Subcutaneous adipose tissue (tissue), 4 donors: ENCODE results near the gene DTYMK. TPM values are rescaled to one million over a fixed set of nuclear protein-coding genes. Genes with fewer than 3 reads are reported as not detected.

Experiments used
- total RNA-seq, 4 donors: library from RNA; depleted of rRNA; stranded (reverse); fragments of >200 nt; gene quantifications; one replicate each; pipeline ENCODE4 v1.1.0, GENCODE V29; 2016
- TF ChIP-seq, protein P1 (sequence below): fragments of 450-650 bp; IDR thresholded peaks from one replicate; pipeline ENCODE4 v1.5.1; 2016; ENCODE audit warnings: low read depth, mild to moderate bottlenecking, control low read depth, antibody characterized with exemption, moderate library complexity

Gene DTYMK
- total RNA-seq, 4 donors from 2014 or later: 10.4 to 20.5 (median 17.2) TPM

DNA sequence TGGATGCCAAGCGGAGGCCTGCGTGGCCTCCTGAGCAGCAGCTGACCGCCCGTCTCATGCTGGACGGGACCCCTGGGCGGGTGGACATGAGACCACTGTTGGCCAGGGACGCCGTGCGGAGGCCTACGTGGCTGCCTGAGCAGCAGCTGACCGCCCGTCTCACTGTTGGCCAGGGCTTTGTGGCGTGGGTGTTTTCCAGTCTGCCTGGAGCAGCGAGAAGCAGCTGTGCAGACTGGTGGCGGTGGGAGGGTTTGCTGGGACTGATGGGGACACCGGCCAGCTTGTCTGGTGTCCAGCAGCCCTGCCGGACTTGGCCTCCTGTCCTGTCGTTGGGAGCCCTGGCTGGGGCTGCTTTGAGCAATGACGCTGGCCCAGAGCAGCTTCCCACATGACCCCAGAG is 42.0 kb upstream of the DTYMK start:
- TF ChIP-seq, protein P1, sequence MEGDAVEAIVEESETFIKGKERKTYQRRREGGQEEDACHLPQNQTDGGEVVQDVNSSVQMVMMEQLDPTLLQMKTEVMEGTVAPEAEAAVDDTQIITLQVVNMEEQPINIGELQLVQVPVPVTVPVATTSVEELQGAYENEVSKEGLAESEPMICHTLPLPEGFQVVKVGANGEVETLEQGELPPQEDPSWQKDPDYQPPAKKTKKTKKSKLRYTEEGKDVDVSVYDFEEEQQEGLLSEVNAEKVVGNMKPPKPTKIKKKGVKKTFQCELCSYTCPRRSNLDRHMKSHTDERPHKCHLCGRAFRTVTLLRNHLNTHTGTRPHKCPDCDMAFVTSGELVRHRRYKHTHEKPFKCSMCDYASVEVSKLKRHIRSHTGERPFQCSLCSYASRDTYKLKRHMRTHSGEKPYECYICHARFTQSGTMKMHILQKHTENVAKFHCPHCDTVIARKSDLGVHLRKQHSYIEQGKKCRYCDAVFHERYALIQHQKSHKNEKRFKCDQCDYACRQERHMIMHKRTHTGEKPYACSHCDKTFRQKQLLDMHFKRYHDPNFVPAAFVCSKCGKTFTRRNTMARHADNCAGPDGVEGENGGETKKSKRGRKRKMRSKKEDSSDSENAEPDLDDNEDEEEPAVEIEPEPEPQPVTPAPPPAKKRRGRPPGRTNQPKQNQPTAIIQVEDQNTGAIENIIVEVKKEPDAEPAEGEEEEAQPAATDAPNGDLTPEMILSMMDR: no peak

DNA sequence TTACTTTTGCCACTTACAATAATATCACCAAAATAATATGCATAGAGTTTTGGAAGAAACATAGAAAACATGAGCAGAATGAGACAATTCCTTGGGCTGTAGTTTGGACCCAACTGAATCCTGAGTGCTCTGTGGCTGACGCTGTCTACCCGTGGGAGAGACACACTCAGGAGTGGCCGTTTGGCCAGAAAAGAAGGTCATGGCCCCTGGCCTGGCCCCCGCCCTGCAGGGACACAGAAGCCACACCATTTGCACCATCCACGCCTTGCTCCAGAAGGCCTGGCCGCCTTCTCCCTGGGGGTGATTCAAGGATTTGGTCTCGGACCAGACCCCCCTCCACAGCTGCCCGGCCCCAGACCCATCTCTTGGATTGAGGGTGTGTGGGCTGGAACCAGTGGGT is 41.4 kb upstream of the DTYMK start:
- TF ChIP-seq, protein P1: no peak

DNA sequence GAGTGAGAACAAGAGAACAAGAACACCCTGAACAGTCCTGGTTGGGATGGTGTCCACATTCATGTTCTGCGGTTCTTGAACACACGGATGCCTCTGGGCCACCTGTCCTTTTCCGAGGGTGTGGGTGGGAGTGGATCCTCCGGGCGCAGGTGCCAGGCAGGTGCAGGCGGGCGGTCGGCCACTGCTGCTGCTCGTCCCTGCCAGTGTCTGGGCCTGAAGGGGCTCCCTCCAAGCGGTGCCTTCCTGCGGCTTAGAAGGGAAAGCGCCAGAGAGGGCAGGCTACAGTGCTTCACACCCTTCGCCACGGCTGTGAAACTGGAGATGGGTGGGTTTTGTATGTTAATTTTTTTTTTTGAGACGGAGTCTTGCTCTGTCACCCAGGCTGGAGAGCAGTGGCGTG is 39.8 kb upstream of the DTYMK start:
- TF ChIP-seq, protein P1: no peak

DNA sequence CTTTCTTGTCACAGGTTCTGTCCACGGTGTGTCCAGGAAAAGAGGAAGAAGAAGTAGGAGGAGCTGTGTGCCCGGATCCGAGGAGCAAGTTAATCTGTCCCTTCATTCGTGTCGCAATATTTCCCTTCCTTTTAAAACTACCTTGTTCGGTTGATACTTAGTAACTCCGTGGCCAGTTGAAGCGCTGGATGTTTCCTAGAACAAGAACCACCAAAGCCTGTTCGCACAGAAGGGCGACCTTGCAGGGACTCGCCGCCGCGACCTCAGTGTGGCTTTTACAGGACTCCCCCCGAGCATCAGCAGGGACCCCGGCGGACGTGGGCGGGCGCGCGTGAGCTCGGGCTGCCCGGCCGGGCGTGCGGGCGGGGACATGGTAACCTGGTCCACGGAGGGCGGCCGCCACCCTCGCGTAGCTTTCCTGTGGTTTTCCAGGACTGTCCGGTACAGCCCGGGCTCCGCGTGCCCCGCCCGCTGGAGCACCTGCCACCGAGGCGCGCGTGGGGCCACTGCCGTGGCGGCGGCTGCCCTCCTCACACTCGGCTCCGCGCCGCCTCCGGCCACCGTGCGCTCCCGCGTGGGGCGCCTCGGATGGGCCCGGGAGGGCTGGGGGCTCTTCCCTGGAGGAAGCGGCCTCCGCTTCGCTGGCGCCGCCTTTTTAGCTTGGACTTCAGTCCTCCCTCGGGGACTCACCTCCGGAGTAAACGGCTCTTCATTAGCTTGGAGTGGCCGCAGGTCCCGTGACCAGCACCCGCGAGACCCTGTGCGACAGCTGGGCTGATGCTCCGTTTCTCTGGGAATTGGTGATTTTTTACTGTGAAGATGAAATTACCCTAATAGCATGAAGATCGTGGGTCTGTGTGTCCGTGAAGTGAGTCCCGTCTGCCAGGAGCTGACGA is 38.6 kb upstream of the DTYMK start:
- TF ChIP-seq, protein P1: no peak

DNA sequence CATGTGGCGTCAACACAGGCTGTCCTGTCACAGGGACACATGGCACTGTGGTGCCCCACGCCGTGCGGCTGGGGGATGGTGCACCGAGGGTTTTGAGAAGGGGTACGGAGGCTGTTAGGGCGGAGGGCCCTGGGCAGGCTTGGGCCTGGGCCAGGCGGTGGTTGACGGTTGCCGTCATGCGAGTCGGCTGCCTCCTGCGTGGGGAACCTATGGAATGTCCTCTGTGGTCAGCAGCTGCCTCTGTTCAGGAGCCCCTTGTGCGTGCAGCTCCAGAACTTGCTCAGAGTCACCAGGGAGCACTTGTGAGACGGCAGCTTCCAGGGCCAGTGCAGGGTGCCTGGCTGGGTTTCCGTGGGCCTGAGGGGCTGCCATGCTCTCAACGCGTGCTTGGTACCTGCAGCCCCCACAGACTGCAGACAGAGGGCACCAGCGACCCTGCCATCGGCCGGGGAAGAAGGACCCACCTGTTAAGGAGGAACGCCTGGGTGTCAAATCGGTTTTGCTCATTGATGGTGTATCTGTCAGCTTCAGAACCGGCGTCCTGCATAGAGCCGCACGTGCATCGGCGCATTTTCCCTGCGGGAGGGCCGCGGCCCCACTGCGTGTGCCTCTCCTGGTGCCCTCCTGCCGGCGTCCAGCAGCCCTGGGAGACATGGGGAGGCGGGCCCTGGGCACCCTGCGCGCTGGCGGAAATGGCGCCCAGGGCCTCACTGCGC is 37.8 kb upstream of the DTYMK start:
- TF ChIP-seq, protein P1: no peak

DNA sequence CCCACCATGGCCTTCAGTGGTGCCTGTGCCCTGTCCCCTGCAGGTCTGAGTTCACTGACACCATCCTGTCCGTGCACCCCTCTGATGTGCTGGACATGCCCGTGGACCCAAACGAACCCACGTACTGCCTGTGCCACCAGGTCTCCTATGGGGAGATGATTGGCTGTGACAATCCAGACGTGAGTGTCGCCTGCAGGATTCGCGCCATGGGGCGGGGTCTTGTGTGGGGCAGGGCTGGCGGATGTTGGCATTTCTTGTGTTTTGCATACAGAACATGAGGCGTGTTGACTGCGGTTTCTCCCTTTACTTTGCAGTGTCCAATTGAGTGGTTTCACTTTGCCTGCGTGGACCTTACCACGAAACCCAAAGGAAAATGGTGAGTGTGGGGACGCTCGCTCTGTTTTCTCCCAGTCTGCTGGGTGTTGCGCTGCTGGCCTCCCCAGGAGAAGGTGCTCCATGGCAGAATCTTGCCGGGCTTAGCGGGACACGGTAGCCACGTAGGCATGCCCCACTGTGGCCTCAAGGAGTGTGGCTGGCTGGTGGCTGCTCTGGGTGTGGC is 36.4 kb upstream of the DTYMK start:
- TF ChIP-seq, protein P1: no peak

DNA sequence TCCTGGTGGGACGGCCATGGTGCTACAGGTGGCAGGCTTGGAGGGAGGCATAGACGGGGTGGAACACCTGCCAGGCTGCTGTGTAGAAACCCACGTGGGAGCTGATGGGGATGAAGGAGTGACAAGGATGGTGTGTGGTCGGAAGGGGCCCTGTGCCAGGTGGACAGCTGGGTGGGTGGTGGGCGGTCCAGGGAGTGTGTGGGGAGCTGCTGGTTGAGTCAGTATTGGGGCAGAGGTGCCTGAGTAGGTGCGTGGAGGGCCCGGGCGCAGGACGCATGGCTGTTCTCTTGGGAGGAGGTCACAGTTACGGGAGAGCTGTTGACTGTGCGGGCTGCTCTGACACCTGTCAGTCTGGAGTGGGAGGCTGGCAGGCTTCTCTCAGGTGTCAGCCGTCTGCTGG is 35.2 kb upstream of the DTYMK start:
- TF ChIP-seq, protein P1: no peak
